K562 (cell line): ENCODE data around the gene SLC2A13. TPM values are rescaled to one million over a fixed set of nuclear protein-coding genes. Genes with fewer than 3 reads are reported as not detected.
A peak's percentile ranks its signal among the peaks of the same experiment; 100 is the strongest.

ENCODE experiments used
- ATAC-seq: fragments of 200-7000 bp; cut with Tn5 transposase; 3 replicates; pipeline ENCODE4 v1.9.1; 2020; ENCODE audit warnings: moderate library complexity
- BruUV-seq: library from RNA; stranded (reverse); fragments of 400-500 nt; replicated peaks from 2 replicates; lab custom pipeline; 2021; lab: Mats Ljungman, UMichigan
- CTCF ChIA-PET: fragments of 300-600 bp; formaldehyde crosslinking; extraction: SDS; loops from one replicate; lab custom pipeline; 2021; ENCODE audit warnings: low intra/inter-chr PET ratio; lab: Yijun Ruan, JAX
- POLR2A ChIA-PET: fragments of 300-600, 350-650 bp; sonication (Branson Sonifier 250); formaldehyde crosslinking; extraction: SDS; loops from one replicate; lab custom pipeline; 2021; ENCODE audit warnings: antibody characterized with exemption, inconsistent platforms; lab: Yijun Ruan, JAX
- DNase-seq, 4 experiments: peaks; one replicate each; pipeline versions ENCODE4 v3.0.0 to v3.0.0-alpha.2; 2011 to 2018; ENCODE audit warnings: low spot score in 3 of 4, mixed read lengths in 3 of 4; ENCODE audit errors: extremely low read depth in 1 of 4
- FAIRE-seq: peaks from 2 replicates; lab custom pipeline; 2011; peaks lifted over from hg19 to GRCh38; lab: Jason Lieb, UNC
- H2AFZ ChIP-seq: 2 replicates; pipeline ENCODE4 v1.6.0; 2011; ENCODE audit warnings: low read depth, low read length, control low read depth, inconsistent platforms
- H3K27ac ChIP-seq: fragments of 200-600 bp; 3 replicates; pipeline ENCODE4 v1.8.0; 2011; ENCODE audit warnings: low read depth, mild to moderate bottlenecking, control low read depth, inconsistent platforms, low read length, moderate library complexity, mixed read lengths; ENCODE audit errors: extremely low read depth
- H3K27me3 ChIP-seq, 2 experiments: fragments of 300-600 bp in 1 of 2; 2 replicates in 1 of 2; 3 replicates in 1 of 2; pipeline versions ENCODE4 v1.6.0 to v1.8.0; 2011; ENCODE audit warnings: inconsistent platforms in 2 of 2, low read length in 2 of 2, mild to moderate bottlenecking in 1 of 2, mixed read lengths in 1 of 2, moderate library complexity in 1 of 2; ENCODE audit not compliant: control insufficient read depth in 2 of 2, insufficient read depth in 2 of 2
- H3K36me3 ChIP-seq: fragments of 300-600 bp; 3 replicates; pipeline ENCODE4 v1.8.0; 2011; ENCODE audit warnings: mild to moderate bottlenecking, low read length, inconsistent platforms; ENCODE audit not compliant: control insufficient read depth, insufficient read depth
- H3K4me1 ChIP-seq, 2 experiments: fragments of 200-600 bp in 1 of 2; replicated peaks in 1 of 2; 2 replicates in 1 of 2; 3 replicates in 1 of 2; pipeline versions ENCODE4 v1.5.1 to v1.8.0; 2011; ENCODE audit warnings: inconsistent platforms in 2 of 2, low read length in 2 of 2, mild to moderate bottlenecking in 1 of 2, mixed read lengths in 1 of 2, moderate library complexity in 1 of 2; ENCODE audit not compliant: control insufficient read depth in 2 of 2, insufficient read depth in 2 of 2
- H3K4me2 ChIP-seq: 2 replicates; pipeline ENCODE4 v1.6.1; 2011; ENCODE audit warnings: low read length, control low read depth, inconsistent platforms, mixed read lengths; ENCODE audit not compliant: insufficient read depth
- H3K4me3 ChIP-seq: fragments of 200-600 bp; sonication (generic), shearing (Covaris generic); 2 replicates; pipeline ENCODE4 v1.5.1; 2016; ENCODE audit warnings: control low read depth, inconsistent platforms
- H3K79me2 ChIP-seq: fragments of 200-600 bp; 3 replicates; pipeline ENCODE4 v1.8.0; 2011; ENCODE audit warnings: low read length, inconsistent platforms; ENCODE audit not compliant: control insufficient read depth, insufficient read depth
- H3K9ac ChIP-seq, 2 experiments: 2 replicates each; pipeline versions ENCODE4 v1.6.0 to v1.6.1; 2011; ENCODE audit warnings: low read depth in 2 of 2, low read length in 2 of 2, control low read depth in 1 of 2, inconsistent platforms in 1 of 2, mild to moderate bottlenecking in 1 of 2, mixed read lengths in 1 of 2; ENCODE audit not compliant: insufficient read depth in 1 of 2
- H3K9me1 ChIP-seq: one replicate; pipeline ENCODE4 v1.6.0; 2011; ENCODE audit warnings: inconsistent platforms, mild to moderate bottlenecking, low read length, moderate library complexity; ENCODE audit not compliant: control insufficient read depth, insufficient read depth
- H3K9me3 ChIP-seq: replicated peaks from 2 replicates; pipeline ENCODE4 v1.5.1; 2011; ENCODE audit warnings: low read depth, low read length, inconsistent platforms; ENCODE audit not compliant: control insufficient read depth, insufficient read depth
- H4K20me1 ChIP-seq: replicated peaks from 2 replicates; pipeline ENCODE4 v1.6.1; 2011; ENCODE audit warnings: low read length, inconsistent platforms, mixed read lengths; ENCODE audit not compliant: control insufficient read depth, insufficient read depth
- C11orf30 ChIP-seq: fragments of 450-650 bp; IDR thresholded peaks from 2 replicates; pipeline ENCODE4 v1.6.1; 2016; ENCODE audit warnings: low read depth, mild to moderate bottlenecking
- FOSL1 ChIP-seq: fragments of 200-800 bp; sonication (Bioruptor generic); conservative IDR thresholded peaks from 2 replicates; pipeline ENCODE4 v1.6.1; 2016; ENCODE audit warnings: missing genetic modification characterization, missing compliant biosample characterization
- FOXA3 ChIP-seq, 2 experiments: fragments of 450-650 bp in 1 of 2; sonication (generic) in 1 of 2; formaldehyde crosslinking; IDR thresholded peaks in 1 of 2; conservative IDR thresholded peaks in 1 of 2; 2 replicates each; pipeline versions ENCODE4 v1.4.0 to v1.8.0; 2020 to 2022; ENCODE audit warnings: mild to moderate bottlenecking in 2 of 2, missing genetic modification reagents in 1 of 2
- HEY1 ChIP-seq: fragments of 250-450 bp; sonication (Bioruptor Pico); IDR thresholded peaks from 2 replicates; pipeline ENCODE4 v1.5.0; 2020; ENCODE audit warnings: mild to moderate bottlenecking, moderate library complexity, borderline replicate concordance
- HLTF ChIP-seq: fragments of 450-650 bp; IDR thresholded peaks from 2 replicates; pipeline ENCODE4 v1.6.1; 2016
- KLF13 ChIP-seq: fragments of 450-650 bp; IDR thresholded peaks from 2 replicates; pipeline ENCODE4 v1.6.1; 2016; ENCODE audit warnings: missing genetic modification characterization, low read depth, mild to moderate bottlenecking, missing compliant biosample characterization, moderate library complexity, borderline replicate concordance
- MEIS2 ChIP-seq: fragments of 450-650 bp; IDR thresholded peaks from 2 replicates; pipeline ENCODE4 v1.6.1; 2014; ENCODE audit warnings: mild to moderate bottlenecking; ENCODE audit not compliant: partially characterized antibody
- NFE2 ChIP-seq: IDR thresholded peaks from 2 replicates; pipeline ENCODE4 v1.6.1; 2014; ENCODE audit warnings: antibody characterized with exemption, low read depth
- RBM17 ChIP-seq: fragments of 200-400 bp; formaldehyde crosslinking; IDR thresholded peaks from 2 replicates; pipeline ENCODE4 v1.6.1; 2017; ENCODE audit warnings: low read depth, mild to moderate bottlenecking, low read length, borderline replicate concordance
- SP1 ChIP-seq: sonication (generic); formaldehyde crosslinking; IDR thresholded peaks from 2 replicates; pipeline ENCODE4 v1.8.1; 2022; ENCODE audit warnings: mild to moderate bottlenecking, missing genetic modification reagents
- WGBS: fragments of 100-300 bp; shearing (Covaris generic); methylation state at CpG from one replicate; pipeline ENCODE4 v1.1.6; 2016; ENCODE audit warnings: low coverage, mixed read lengths; ENCODE audit not compliant: insufficient coverage; ENCODE audit errors: missing lambda C conversion rate; 5-methylcytosine and 5-hydroxymethylcytosine counted together
- in situ Hi-C: fragments of 300-500 bp; cut with MboI; formaldehyde crosslinking; loops from 4 replicates; pipeline ENCODE4 v1.15.0; 2018; ENCODE audit warnings: inconsistent platforms, mixed read lengths
- intact Hi-C: fragments of 100-400 bp; cut with micrococcal nuclease; formaldehyde crosslinking; loops from 2 replicates; pipeline ENCODE4 v1.14.2; 2022
- polyA plus RNA-seq, 8 experiments: library from polyadenylated mRNA; depleted of rRNA in 4 of 8; stranded (reverse) in 5 of 8; unstranded in 3 of 8; fragments of >200 nt; fragmentation: Nextera tagmentation in 2 of 8; fragmentation: Illumina TruSeq in 1 of 8; extraction: Ambion mirVana in 2 of 8; extraction: Trizol in 1 of 8; gene quantifications; 2 replicates each; pipeline versions ENCODE4 v1.2.1 to v1.2.3, GENCODE V29; 2011 to 2014; ENCODE audit warnings: inconsistent platforms in 1 of 8, missing spikeins in 1 of 8
- total RNA-seq, 7 experiments: library from RNA; depleted of rRNA in 6 of 7; stranded (reverse); fragments of >200 nt in 6 of 7; fragmentation: Illumina TruSeq in 2 of 7; extraction: Trizol in 2 of 7; gene quantifications; 2 replicates each; pipeline versions ENCODE4 v1.2.1 to v1.2.3, GENCODE V29; 2011 to 2021; ENCODE audit warnings: low replicate concordance in 1 of 7
- TF ChIP-seq, protein P1 (sequence below): fragments of 450-650 bp; IDR thresholded peaks from 2 replicates; pipeline ENCODE4 v1.6.1; 2016
- TF ChIP-seq, protein P2 (sequence below): fragments of 250-450 bp; sonication (Bioruptor Pico); IDR thresholded peaks from 2 replicates; pipeline ENCODE4 v1.5.0; 2021; ENCODE audit warnings: mild to moderate bottlenecking, moderate library complexity
- TF ChIP-seq, protein P3 (sequence below): fragments of 250-450 bp; sonication (Bioruptor Pico); IDR thresholded peaks from 2 replicates; pipeline ENCODE4 v1.8.0; 2021; ENCODE audit warnings: borderline replicate concordance, mild to moderate bottlenecking, moderate library complexity; ENCODE audit not compliant: poor library complexity, severe bottlenecking

Gene SLC2A13
- total and polyA plus RNA-seq, 9 of the 15 experiments (the other 6 are each of a cell fraction or from before 2014, with no cell fraction given): 1.7 to 12.4 (median 9.0) TPM

DNA sequence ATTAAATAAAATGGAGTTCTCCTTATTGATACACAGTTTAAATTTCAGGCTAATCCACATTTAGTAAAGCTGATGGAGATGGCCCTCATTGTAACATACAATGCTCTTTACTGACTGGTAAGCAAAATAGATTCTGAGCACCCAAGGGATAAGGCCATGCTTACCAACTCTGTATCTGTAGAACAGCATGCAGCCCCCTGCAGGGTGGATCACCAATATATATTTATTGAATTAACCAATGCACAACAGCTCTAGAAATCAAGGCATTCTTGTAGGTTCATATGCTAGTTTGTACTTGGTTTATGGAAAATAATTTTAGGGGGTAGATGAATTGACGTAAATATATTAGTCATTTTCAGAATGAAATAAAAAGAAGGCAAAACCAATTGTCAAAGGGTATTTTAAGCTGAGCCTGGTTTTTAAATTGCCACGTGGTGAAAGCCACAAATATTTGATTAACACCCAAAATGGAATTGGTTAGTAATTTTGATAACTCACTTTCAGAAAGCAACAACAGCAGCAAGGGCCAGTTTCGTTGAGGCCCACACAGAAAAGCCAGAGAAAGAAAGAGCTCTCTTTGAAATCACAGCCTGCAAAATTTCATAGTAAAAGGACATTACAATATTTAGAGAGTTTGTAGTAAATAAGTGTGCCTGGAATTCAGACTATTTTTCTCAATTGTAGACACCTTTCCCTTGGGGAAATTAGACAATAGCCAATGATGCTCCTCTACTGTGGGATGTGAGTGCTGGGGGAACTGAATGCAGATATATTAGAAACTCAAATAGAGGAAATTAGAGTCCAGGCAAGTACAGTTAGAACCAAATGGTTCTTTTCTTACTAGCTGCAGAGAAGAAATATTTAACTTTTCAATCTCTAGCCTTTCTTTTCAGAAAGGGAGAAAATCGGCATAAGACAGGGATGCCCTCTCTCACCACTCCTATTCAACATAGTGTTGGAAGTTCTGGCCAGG lies 270.1 kb downstream of the SLC2A13 start (continued):
- TF ChIP-seq HLTF (no peak), KLF13 (tag) (no peak), SP1 (CRISPR knock-in tag) (no peak), RBM17 (no peak)

DNA sequence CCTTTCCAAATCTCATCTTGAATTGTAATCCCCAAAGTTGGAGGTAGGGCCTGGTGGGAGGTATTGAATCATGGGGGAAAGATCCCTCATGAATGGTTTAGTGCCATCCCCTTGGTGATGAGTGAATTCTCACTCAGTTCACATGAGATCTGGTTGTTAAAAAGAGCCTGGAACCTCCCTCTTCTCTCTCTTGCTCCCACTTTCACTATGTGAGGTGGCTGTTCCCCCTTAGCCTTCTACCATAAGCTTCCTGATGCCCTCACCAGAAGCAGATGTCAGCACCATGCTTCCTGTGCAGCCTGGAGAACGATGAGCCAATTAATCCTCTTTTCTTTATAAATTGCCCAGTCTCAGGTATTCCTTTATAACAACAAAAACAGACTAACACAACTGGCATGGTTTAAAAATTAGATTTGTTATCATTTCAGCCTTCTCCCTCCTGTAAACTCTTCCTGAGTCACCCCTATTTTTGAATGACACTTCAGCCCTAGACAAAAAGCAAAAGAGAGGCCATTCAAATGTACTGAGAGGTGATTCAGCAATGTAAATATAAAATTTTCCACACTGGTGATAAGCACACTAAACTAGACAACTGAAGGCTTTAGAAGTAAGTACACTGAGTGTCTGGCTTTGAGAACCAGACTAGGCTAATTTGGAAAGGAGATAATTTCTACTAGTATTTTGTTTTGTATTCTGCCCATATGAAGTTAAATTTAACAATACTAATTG lies 274.1 kb downstream of the SLC2A13 start:
- H3K4me3 ChIP-seq: no peak overlapping the region
- ChIA-PET CTCF (no interaction called here), POLR2A (interaction anchor here (0.7 kb wide), 1 partner anchor 228 kb away, joined by 3 read pairs; no protein-coding TSS in a partner anchor)
- BruUV-seq: no TSS peak
- FAIRE-seq (no peak), ATAC-seq (no peak), DNase-seq (peak in 1 of 4 experiments; percentile 13)
- intact Hi-C loops: no loop called here
- in situ Hi-C loops: no loop called here
- no peaks in the 10 kb centered on the region for H3K36me3 ChIP-seq
- H3K79me2 ChIP-seq: no peaks in the 10 kb centered on the region
- no peak overlapping the region; the same call in 1 of the 2 replicates for H2AFZ ChIP-seq
- H3K9ac ChIP-seq: no peak overlapping the region
- H3K4me1 ChIP-seq: 0 out of 5 replicates have a peak, but pooled peaks cover 0 to 3% of the 10 kb centered on the region in 2 experiments
- no peak overlapping the region for H3K4me2 ChIP-seq
- no peaks in the 10 kb centered on the region for H3K27me3 ChIP-seq
- 0% methylated on average over 1 of the region's 1 CpG for WGBS
- no peak overlapping the region for H3K27ac ChIP-seq
- no peaks in the 10 kb centered on the region for H3K9me3 ChIP-seq
- H4K20me1 ChIP-seq: no peaks in the 10 kb centered on the region
- H3K9me1 ChIP-seq: no peaks in the 10 kb centered on the region
- TF ChIP-seq C11orf30 (peak; percentile 32; the same call in 1 of the 2 replicates), HEY1 (no peak), NFE2 (peak; percentile 26; the same call in 1 of the 2 replicates), FOXA3 (CRISPR knock-in tag; conservative IDR thresholded peaks at IDR 0.05 in 1 of 2, IDR thresholded peaks at IDR 0.05 in 1 of 2) (peak in 1 of 2 experiments; percentile 38; a peak in 1 of 4 replicates), MEIS2 (peak; percentile 17), FOSL1 (tag) (0 out of 2 replicates have a peak, but pooled peaks have one; percentile 27)
- TF ChIP-seq, protein P1, sequence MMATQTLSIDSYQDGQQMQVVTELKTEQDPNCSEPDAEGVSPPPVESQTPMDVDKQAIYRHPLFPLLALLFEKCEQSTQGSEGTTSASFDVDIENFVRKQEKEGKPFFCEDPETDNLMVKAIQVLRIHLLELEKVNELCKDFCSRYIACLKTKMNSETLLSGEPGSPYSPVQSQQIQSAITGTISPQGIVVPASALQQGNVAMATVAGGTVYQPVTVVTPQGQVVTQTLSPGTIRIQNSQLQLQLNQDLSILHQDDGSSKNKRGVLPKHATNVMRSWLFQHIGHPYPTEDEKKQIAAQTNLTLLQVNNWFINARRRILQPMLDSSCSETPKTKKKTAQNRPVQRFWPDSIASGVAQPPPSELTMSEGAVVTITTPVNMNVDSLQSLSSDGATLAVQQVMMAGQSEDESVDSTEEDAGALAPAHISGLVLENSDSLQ: peak; percentile 71
- TF ChIP-seq, protein P2, sequence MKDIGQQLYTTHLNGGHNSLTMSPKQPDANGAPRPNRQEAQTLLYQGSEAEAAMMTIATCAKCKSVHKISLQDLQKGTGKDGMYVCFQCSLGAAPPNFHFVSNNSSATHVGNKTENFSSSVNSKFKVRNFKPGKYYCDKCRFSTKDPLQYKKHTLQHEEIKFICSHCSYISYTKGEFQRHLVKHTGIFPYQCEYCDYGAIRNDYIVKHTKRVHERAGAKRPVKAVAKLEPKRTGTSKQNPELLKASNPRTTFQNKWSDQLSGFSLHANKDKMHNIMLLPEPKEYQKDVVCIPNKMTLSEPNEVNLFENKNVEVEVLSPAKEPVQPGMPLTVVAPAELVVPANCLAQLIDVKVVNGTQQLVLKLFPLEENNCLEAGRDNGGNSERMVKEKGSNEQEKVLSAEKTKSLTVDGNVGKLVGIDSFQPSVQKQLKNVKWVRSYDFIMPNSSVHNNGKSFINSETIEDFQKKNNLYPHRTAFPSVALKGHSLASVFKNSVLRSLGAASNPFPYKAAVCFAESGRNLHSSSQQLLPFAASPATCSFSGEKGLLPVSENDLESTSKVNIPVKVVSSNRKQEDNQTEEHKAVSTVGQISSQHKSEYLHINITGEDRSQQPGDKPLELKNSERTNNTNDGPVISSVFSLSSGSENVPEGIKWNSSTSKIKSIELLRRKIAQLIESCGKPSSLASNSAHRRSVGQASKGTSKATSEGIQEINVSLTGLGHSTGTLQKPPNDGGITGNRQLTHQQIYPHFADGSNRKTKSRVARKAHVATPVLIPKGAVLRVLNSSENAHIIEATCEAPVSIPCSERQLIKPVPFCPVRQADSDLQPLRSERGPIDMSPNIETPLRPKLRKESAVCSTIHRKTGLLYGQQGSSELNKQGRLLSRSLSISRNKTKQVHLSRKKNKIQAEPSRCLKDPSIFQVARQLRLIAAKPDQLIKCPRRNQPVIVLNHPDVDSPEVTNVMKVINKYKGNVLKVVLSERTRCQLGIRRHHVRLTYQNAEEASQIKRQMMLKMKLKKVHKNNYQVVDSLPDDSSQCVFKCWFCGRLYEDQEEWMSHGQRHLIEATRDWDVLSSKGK (CRISPR knock-in tag): no peak
- TF ChIP-seq, protein P3, sequence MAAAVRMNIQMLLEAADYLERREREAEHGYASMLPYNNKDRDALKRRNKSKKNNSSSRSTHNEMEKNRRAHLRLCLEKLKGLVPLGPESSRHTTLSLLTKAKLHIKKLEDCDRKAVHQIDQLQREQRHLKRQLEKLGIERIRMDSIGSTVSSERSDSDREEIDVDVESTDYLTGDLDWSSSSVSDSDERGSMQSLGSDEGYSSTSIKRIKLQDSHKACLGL (CRISPR knock-in tag): no peak
